Measurements from ENCODE around the gene YWHAE. TPM values are rescaled to one million over a fixed set of nuclear protein-coding genes. Genes with fewer than 3 reads are reported as not detected.

YWHAE gene
- polyA plus RNA-seq, 4 donors, result 1,001 to 1,161 (median 1,085) TPM

DNA sequence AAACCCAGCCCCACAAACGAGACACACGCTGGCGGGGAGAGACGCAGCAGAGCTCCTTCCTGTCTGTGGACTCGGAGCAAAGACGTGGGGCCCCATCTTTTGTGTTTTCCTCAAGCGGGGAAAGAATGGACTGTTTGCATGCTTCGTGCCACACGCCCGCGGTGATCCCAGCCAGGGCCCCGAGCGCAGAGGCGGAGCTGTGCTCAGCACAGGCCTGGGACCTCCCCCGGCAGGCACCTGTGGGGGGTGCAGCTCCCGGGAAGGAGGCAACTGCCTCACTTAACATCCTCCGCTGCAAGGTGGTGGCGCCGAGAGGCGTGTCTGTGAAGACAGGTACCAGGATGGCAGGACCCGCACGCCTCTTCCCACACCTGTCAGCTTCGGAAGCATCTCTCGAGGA, 101.4 kb downstream of the YWHAE start:
- DNase-seq (ENCODE audit: low read depth in 4 of 4, low spot score in 3 of 4), result peak in 1 of 4 donors; percentile 39

Other genes starting within 250 kb of the YWHAE start
- gene ABR, start 220.2 kb downstream of the YWHAE start, polyA plus RNA-seq (ENCODE audit: insufficient read length in 4 of 4), result 10 to 100 TPM; 46.3 to 53.3 (median 49.0) TPM
- not detected for gene BHLHA9, start 129.8 kb downstream of the YWHAE start, polyA plus RNA-seq (ENCODE audit: insufficient read length in 4 of 4)
- under 1 TPM in 3 of 4 donors, not detected in 1; 0.07 to 0.24 (median 0.08) TPM for gene TRARG1, start 120.6 kb downstream of the YWHAE start, polyA plus RNA-seq (ENCODE audit: insufficient read length in 4 of 4)
- gene CRK, start 56.0 kb upstream of the YWHAE start, polyA plus RNA-seq (ENCODE audit: insufficient read length in 4 of 4), result 10 to 100 TPM; 64.0 to 72.2 (median 68.3) TPM
- gene MYO1C, start 92.5 kb upstream of the YWHAE start, polyA plus RNA-seq (ENCODE audit: insufficient read length in 4 of 4), result 10 to 100 TPM; 68.6 to 80.8 (median 74.7) TPM
- gene INPP5K, start 116.4 kb upstream of the YWHAE start, polyA plus RNA-seq (ENCODE audit: insufficient read length in 4 of 4), result 10 to 100 TPM; 19.2 to 25.4 (median 23.6) TPM
- 10 to 100 TPM; 74.7 to 88.5 (median 84.8) TPM for gene PITPNA, start 162.6 kb upstream of the YWHAE start, polyA plus RNA-seq (ENCODE audit: insufficient read length in 4 of 4)
- 10 to 100 TPM; 28.0 to 37.8 (median 31.3) TPM for gene SLC43A2, start 228.6 kb upstream of the YWHAE start, polyA plus RNA-seq (ENCODE audit: insufficient read length in 4 of 4)
- 1 to 10 TPM; 6.6 to 9.0 (median 7.6) TPM for gene SCARF1, start 245.5 kb upstream of the YWHAE start, polyA plus RNA-seq (ENCODE audit: insufficient read length in 4 of 4)
- gene RILP, start 249.6 kb upstream of the YWHAE start, polyA plus RNA-seq (ENCODE audit: insufficient read length in 4 of 4), result 1 to 10 TPM; 4.1 to 5.4 (median 4.2) TPM

All from right renal pelvis (tissue), 4 donors.